NCI-H1417 (cell line): ENCODE measurements around the gene AURKB.
"Not testable (repeated sequence)": the region's sequence is repeated elsewhere in the genome, so short reads cannot be mapped to it uniquely, and the experiment has no call there.

Source experiments
- DNase-seq, 3 experiments: peaks; one replicate each; lab custom pipeline; 2025; lab: John Stamatoyannopoulos, UW

AURKB gene

GRCh38 chr17:8188263-8188839 lies 22.0 kb downstream of the AURKB start:
- peak in 1 of 3 experiments; percentile 17 for DNase-seq

- peak; percentile 89 to 97 (median 90) for DNase-seq
These were observed 22.7 kb downstream of the AURKB start for GRCh38 chr17:8187517-8188262.

GRCh38 chr17:8186787-8187516 lies 23.4 kb downstream of the AURKB start:
- DNase-seq, result peak; percentile 88 to 98 (median 89)

GRCh38 chr17:8186446-8186786 lies 24.0 kb downstream of the AURKB start:
- no peak for DNase-seq

GRCh38 chr17:8185582-8186445 lies 24.6 kb downstream of the AURKB start:
- DNase-seq, result peak; percentile 66 to 88 (median 77)

- DNase-seq, result no peak
These were observed 33.2 kb downstream of the AURKB start for GRCh38 chr17:8176998-8177731.

- DNase-seq, result peak; percentile 83 to 90 (median 83)
These were observed 34.0 kb downstream of the AURKB start, which contains the start of gene TMEM107 for GRCh38 chr17:8176197-8176940. TMEM107 (minus strand) TSS chr17:8176380; CDS start chr17:8176286, 94 bp downstream.

- no peak for DNase-seq
These were observed 34.6 kb downstream of the AURKB start for GRCh38 chr17:8175795-8176196.

- peak in 2 of 3 experiments; percentile 35 to 46 for DNase-seq
These were observed 36.5 kb downstream of the AURKB start for GRCh38 chr17:8173871-8174322.

- DNase-seq, result peak; percentile 80 to 96 (median 88)
These were observed 37.1 kb downstream of the AURKB start for GRCh38 chr17:8173056-8173870.

GRCh38 chr17:8170186-8170585 lies 40.2 kb downstream of the AURKB start:
- DNase-seq, result not testable (repeated sequence)

- no peak for DNase-seq
These were observed 42.8 kb downstream of the AURKB start for GRCh38 chr17:8167526-8167925.

GRCh38 chr17:8166731-8167130 lies 43.6 kb downstream of the AURKB start:
- DNase-seq, result no peak

- no peak for DNase-seq
These were observed 45.6 kb downstream of the AURKB start for GRCh38 chr17:8164815-8165131.

GRCh38 chr17:8163978-8164814 lies 46.2 kb downstream of the AURKB start:
- peak in 2 of 3 experiments; percentile 26 to 38 for DNase-seq

- DNase-seq, result peak in 1 of 3 experiments; percentile 11
These were observed 47.1 kb downstream of the AURKB start for GRCh38 chr17:8162997-8163977.

GRCh38 chr17:8162233-8162996 lies 48.0 kb downstream of the AURKB start, which contains the start of gene VAMP2:
VAMP2 (minus strand) TSS chr17:8162948; CDS start chr17:8162879, 69 bp downstream.
- DNase-seq, result peak; percentile 55 to 61 (median 60)
